OCI-LY1 (cell line): ENCODE data around the gene HJURP.

ENCODE experiments used
- EZH2 ChIP-seq: fragments of 200-600 bp; sonication (generic), shearing (Covaris generic); IDR thresholded peaks from 2 replicates; pipeline ENCODE4 v1.8.0; 2017; ENCODE audit warnings: borderline replicate concordance, mixed run types, mild to moderate bottlenecking, antibody characterized with exemption, low read length, moderate library complexity, mixed read lengths
- TF ChIP-seq, protein P1 (sequence below): fragments of 200-600 bp; sonication (generic), shearing (Covaris generic); IDR thresholded peaks from 2 replicates; pipeline ENCODE4 v1.5.1; 2017; ENCODE audit warnings: mild to moderate bottlenecking, antibody characterized with exemption, low read length, moderate library complexity, mixed read lengths

- TF ChIP-seq, protein P1, sequence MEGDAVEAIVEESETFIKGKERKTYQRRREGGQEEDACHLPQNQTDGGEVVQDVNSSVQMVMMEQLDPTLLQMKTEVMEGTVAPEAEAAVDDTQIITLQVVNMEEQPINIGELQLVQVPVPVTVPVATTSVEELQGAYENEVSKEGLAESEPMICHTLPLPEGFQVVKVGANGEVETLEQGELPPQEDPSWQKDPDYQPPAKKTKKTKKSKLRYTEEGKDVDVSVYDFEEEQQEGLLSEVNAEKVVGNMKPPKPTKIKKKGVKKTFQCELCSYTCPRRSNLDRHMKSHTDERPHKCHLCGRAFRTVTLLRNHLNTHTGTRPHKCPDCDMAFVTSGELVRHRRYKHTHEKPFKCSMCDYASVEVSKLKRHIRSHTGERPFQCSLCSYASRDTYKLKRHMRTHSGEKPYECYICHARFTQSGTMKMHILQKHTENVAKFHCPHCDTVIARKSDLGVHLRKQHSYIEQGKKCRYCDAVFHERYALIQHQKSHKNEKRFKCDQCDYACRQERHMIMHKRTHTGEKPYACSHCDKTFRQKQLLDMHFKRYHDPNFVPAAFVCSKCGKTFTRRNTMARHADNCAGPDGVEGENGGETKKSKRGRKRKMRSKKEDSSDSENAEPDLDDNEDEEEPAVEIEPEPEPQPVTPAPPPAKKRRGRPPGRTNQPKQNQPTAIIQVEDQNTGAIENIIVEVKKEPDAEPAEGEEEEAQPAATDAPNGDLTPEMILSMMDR: no peak
- TF ChIP-seq EZH2: no peak
Observed at GRCh38 chr2:233789554-233789953, 64.8 kb downstream of the HJURP start.
